ENCODE data around the gene ANKRD6.

The ANKRD6 gene

DNA sequence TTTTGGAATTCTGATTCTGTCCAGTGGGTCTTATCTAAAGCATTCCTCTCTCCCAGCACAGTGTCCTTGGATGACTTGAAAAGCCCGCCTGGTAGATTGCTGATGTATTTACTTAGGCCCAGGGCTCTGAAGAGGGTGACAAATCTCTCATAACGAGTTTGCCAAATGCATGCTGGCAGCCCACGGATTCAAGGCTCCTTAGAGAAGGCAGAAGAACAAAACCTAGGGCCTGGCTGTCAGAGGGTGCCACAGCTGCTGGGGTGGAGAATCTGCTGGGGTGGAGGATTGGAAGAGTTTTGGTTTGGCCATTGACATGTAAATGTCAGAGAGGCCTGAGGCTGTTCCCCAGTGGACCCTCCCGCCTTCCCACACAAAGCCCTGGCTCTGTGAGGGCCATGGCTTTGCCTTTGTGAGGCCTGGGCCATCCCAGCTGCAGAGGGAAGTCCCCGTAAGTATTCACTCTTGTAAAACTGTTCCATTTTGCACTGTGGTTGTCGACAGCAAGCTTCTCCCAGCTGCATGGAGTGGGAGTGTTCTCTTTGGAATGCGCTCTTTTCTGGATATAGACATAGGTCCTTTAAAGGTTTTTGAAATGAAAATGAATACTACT is 50.3 kb downstream of the ANKRD6 start:
- TF ChIP-seq, protein P1, sequence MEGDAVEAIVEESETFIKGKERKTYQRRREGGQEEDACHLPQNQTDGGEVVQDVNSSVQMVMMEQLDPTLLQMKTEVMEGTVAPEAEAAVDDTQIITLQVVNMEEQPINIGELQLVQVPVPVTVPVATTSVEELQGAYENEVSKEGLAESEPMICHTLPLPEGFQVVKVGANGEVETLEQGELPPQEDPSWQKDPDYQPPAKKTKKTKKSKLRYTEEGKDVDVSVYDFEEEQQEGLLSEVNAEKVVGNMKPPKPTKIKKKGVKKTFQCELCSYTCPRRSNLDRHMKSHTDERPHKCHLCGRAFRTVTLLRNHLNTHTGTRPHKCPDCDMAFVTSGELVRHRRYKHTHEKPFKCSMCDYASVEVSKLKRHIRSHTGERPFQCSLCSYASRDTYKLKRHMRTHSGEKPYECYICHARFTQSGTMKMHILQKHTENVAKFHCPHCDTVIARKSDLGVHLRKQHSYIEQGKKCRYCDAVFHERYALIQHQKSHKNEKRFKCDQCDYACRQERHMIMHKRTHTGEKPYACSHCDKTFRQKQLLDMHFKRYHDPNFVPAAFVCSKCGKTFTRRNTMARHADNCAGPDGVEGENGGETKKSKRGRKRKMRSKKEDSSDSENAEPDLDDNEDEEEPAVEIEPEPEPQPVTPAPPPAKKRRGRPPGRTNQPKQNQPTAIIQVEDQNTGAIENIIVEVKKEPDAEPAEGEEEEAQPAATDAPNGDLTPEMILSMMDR (IDR thresholded peaks at IDR 0.05; ENCODE audit: low read depth, low read length) = no peak
- H3K4me3 ChIP-seq (ENCODE audit: low read depth, low read length) = no peak overlapping the region

DNA sequence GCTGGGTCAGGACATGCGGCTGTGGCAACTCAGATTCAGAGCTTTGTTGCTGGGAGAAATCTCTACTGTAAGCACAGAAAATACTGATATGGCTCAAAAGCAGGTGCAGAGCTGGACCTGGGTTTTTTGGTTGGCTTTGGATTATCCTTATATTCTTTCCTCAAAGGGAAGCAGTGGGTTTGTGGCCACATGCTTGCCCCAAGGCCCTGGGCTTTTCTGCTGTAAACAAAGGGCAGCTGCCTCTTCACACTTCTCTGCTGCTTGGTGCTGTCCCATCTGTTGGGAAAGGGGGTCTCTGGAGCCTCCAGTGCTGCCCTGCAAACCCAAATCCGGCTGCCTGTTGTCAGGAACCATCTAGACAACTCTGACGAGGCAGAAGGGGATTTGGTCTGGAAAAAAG is 52.4 kb downstream of the ANKRD6 start:
- no peak overlapping the region for H3K4me3 ChIP-seq (ENCODE audit: low read depth, low read length)

GRCh38 chr6:89487864-89488263 is 54.9 kb downstream of the ANKRD6 start:
- H3K4me3 ChIP-seq (ENCODE audit: low read depth, low read length) = no peak overlapping the region
- TF ChIP-seq, protein P1 (IDR thresholded peaks at IDR 0.05; ENCODE audit: low read depth, low read length) = no peak

More for the DNA sequence above, 52.4 kb downstream of the ANKRD6 start:
- TF ChIP-seq, protein P1 (IDR thresholded peaks at IDR 0.05; ENCODE audit: low read depth, low read length) = no peak

- TF ChIP-seq, protein P1 (IDR thresholded peaks at IDR 0.05; ENCODE audit: low read depth, low read length) = no peak
- H3K4me3 ChIP-seq (ENCODE audit: low read depth, low read length) = no peak overlapping the region
These were observed 55.5 kb downstream of the ANKRD6 start for GRCh38 chr6:89488438-89488837.

- TF ChIP-seq, protein P1 (IDR thresholded peaks at IDR 0.05; ENCODE audit: low read depth, low read length) = no peak
- no peak overlapping the region for H3K4me3 ChIP-seq (ENCODE audit: low read depth, low read length)
These were observed 56.1 kb downstream of the ANKRD6 start for GRCh38 chr6:89489078-89489477.

GRCh38 chr6:89492025-89492640 is 59.2 kb downstream of the ANKRD6 start:
- TF ChIP-seq, protein P1 (IDR thresholded peaks at IDR 0.05; ENCODE audit: low read depth, low read length) = no peak
- H3K4me3 ChIP-seq (ENCODE audit: low read depth, low read length) = no peak overlapping the region

DNA sequence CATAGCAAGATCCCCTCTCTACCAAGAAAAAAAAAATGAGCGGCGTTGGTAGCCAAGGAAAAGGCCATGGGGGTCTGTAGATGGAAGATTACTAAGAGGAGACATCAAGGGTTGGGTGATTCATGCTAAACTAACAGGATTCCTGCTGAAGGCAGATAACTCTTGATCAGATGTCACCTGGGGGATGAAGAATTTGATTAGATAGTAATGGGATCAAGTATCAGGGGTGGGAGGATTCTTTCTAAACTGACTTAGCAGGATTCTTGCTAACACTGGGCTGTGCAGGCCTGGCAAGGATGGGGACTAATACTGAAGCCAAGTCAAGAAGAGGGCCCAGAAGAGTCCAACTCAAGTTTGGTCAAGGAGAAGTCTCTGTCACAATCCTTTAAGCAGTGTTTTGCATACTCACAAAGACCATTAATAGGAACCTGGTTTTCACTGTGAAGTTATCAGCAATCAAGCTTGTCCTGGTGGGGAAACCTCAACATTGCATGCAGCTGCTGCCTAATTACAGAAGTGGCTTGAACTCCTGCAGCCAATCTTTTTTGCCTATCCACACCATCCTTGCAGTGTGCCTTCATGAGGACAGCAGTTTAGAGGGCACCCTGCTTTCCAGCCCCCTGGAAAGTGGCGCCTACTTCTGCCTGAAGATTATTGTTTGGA is 61.3 kb downstream of the ANKRD6 start:
- TF ChIP-seq, protein P1 (IDR thresholded peaks at IDR 0.05; ENCODE audit: low read depth, low read length) = no peak
- no peak overlapping the region for H3K4me3 ChIP-seq (ENCODE audit: low read depth, low read length)

Data from WI38 (cell line).